22Rv1 (cell line): ENCODE data around the gene RUNX2.

ENCODE experiments used
- CTCF ChIP-seq: fragments of 450-650 bp; IDR thresholded peaks from 2 replicates; pipeline ENCODE4 v1.5.1; 2017; ENCODE audit warnings: mild to moderate bottlenecking
- ZFX ChIP-seq: fragments of 450-650 bp; IDR thresholded peaks from 2 replicates; pipeline ENCODE4 v1.6.1; 2017; ENCODE audit warnings: antibody characterized with exemption, borderline replicate concordance

DNA sequence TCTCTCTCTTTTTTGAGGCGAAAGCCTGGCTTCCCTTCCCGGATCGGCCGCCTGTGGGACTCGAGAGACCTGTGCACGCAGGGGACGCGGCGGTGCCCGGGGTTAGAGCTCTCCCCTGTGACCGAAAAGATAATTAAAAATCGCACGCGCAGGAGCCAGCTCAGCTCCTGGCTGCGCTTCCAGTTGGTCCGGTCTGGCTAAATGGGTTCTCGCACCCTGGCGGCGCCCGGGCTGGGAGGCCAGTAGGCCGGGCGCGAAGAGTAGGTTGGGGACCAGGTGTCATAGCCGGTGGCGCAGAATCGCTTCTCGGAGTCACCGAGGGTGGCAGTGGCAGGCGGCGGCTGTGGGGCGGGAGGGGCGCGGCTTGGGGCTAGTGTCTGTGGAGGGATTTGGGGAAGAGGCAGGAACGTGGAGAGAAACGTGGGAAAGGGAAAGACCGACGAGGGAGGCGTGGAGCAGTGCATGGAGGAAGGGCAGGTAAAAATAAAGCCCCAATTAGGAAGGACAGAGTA lies 91.5 kb downstream of the RUNX2 start:
- peak; percentile 73 for TF ChIP-seq CTCF
- TF ChIP-seq ZFX, result no peak
